PC-3 (cell line): ENCODE data around the gene STX18. TPM values are rescaled to one million over a fixed set of nuclear protein-coding genes. Genes with fewer than 3 reads are reported as not detected.

Experiments
- ATAC-seq: fragments of 200-7000 bp; cut with Tn5 transposase; 2 replicates; pipeline ENCODE4 v1.9.1; 2020; ENCODE audit warnings: mild to moderate bottlenecking, moderate library complexity
- BruUV-seq: library from RNA; stranded (reverse); fragments of 400-500 nt; replicated peaks from 2 replicates; lab custom pipeline; 2021; lab: Mats Ljungman, UMichigan
- CTCF ChIA-PET: fragments of 300-600 bp; sonication (Branson Sonifier 250); formaldehyde crosslinking; loops from one replicate; lab custom pipeline; 2022; ENCODE audit warnings: antibody characterized with exemption; lab: Charles Lee
- POLR2A ChIA-PET: fragments of 300-600 bp; sonication (Branson Sonifier 250); formaldehyde crosslinking; loops from one replicate; lab custom pipeline; 2022; ENCODE audit warnings: antibody characterized with exemption; ENCODE audit not compliant: unreplicated experiment; lab: Charles Lee
- DNase-seq: peaks from one replicate; pipeline ENCODE4 v3.0.0-alpha.2; 2015
- H2AFZ ChIP-seq: fragments of 300-600 bp; sonication (generic); 2 replicates; pipeline ENCODE4 v1.6.0; 2016; ENCODE audit warnings: antibody characterized with exemption, low read length
- H3F3A ChIP-seq: fragments of 300-600 bp; sonication (generic); one replicate; pipeline ENCODE4 v1.6.0; 2017; ENCODE audit warnings: antibody characterized with exemption, low read length, control low read depth, mild to moderate bottlenecking; ENCODE audit not compliant: unreplicated experiment
- H3K27ac ChIP-seq: fragments of 300-600 bp; sonication (generic); 2 replicates; pipeline ENCODE4 v1.5.1; 2016; ENCODE audit warnings: mild to moderate bottlenecking, low read length
- H3K27me3 ChIP-seq: fragments of 300-600 bp; sonication (generic); 2 replicates; pipeline ENCODE4 v1.6.1; 2016; ENCODE audit warnings: low read length, mixed read lengths
- H3K36me3 ChIP-seq: fragments of 300-600 bp; sonication (generic); 2 replicates; pipeline ENCODE4 v1.6.1; 2016; ENCODE audit warnings: low read depth, mixed run types, low read length, mixed read lengths
- H3K4me1 ChIP-seq: fragments of 300-600 bp; sonication (generic); 2 replicates; pipeline ENCODE4 v1.5.1; 2016; ENCODE audit warnings: low read length; ENCODE audit not compliant: insufficient read depth
- H3K4me2 ChIP-seq: fragments of 300-600 bp; sonication (generic); 2 replicates; pipeline ENCODE4 v1.6.0; 2016; ENCODE audit warnings: low read length
- H3K4me3 ChIP-seq: fragments of 300-600 bp; sonication (generic); 2 replicates; pipeline ENCODE4 v1.5.1; 2016; ENCODE audit warnings: mild to moderate bottlenecking, low read length, mixed read lengths
- H3K79me2 ChIP-seq: fragments of 300-600 bp; sonication (generic); 2 replicates; pipeline ENCODE4 v1.6.1; 2017; ENCODE audit warnings: low read length, mixed read lengths
- H3K9ac ChIP-seq: fragments of 300-600 bp; sonication (generic); 2 replicates; pipeline ENCODE4 v1.6.0; 2016; ENCODE audit warnings: mild to moderate bottlenecking, low read length
- H3K9me2 ChIP-seq: fragments of 300-600 bp; sonication (generic); replicated peaks from 2 replicates; pipeline ENCODE4 v1.6.1; 2016; ENCODE audit warnings: mixed run types, low read length, mixed read lengths
- H3K9me3 ChIP-seq: fragments of 300-600 bp; sonication (generic); 2 replicates; pipeline ENCODE4 v1.6.1; 2016; ENCODE audit warnings: low read length, mixed read lengths
- H4K20me1 ChIP-seq: fragments of 300-600 bp; sonication (generic); 2 replicates; pipeline ENCODE4 v1.6.1; 2016; ENCODE audit warnings: low read length, mixed read lengths
- EZH2 ChIP-seq: fragments of 300-600 bp; sonication (generic); IDR thresholded peaks from one replicate; pipeline ENCODE4 v1.6.1; 2017; ENCODE audit warnings: antibody characterized with exemption, mild to moderate bottlenecking, low read length; ENCODE audit not compliant: unreplicated experiment
- EZH2phosphoT487 ChIP-seq: fragments of 300-600 bp; sonication (generic); IDR thresholded peaks from 2 replicates; pipeline ENCODE4 v1.6.1; 2018; ENCODE audit warnings: mild to moderate bottlenecking, antibody characterized with exemption, low read length, borderline replicate concordance
- intact Hi-C: fragments of 100-400 bp; cut with micrococcal nuclease; formaldehyde crosslinking; loops from 2 replicates; pipeline ENCODE4 v1.9.0; 2023
- total RNA-seq: library from RNA; depleted of rRNA; stranded (reverse); fragments of >200 nt; gene quantifications from 2 replicates; pipeline ENCODE4 v1.2.3, GENCODE V29; 2014
- TF ChIP-seq, protein P1 (sequence below): fragments of 300-600 bp; sonication (generic); conservative IDR thresholded peaks from 2 replicates; pipeline ENCODE4 v1.5.1; 2017; ENCODE audit warnings: antibody characterized with exemption, low read depth, mild to moderate bottlenecking, low read length

Gene STX18
- total RNA-seq, 1 experiment from 2014 or later: 25.0 TPM

DNA sequence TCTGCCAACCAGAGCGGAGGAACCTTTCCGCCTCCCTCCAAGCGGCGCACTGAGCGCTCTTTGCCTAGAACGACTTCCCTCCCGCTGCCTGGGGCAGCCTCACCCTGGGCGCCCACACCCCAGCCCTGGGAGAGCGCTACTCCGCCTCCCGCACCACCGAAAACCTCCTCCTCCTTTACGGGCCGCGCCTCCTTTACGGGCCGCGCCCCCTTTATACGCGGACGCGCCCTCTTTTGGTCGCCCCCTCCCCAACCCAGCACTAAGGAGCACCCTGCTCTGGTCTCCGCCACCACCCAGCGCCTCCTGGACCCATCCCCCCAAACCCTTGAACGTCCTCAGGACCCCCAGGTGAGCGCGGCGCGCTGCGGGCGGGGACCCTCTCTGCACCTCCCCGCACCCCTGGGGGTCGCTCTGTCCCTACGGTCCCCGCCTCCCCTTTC, 155.5 kb downstream of the STX18 start:
- BruUV-seq: no TSS peak
- CTCF ChIA-PET: no interaction called here
- Histone ChIP-seq H3K27ac (no peak overlapping the region), H4K20me1 (no peaks in the 10 kb centered on the region), H3K4me3 (peak overlapping the region; percentile 24; the same call in 1 of the 2 replicates), H3F3A (no peaks in the 10 kb centered on the region), H3K36me3 (no peaks in the 10 kb centered on the region), H3K9me2 (no peaks in the 10 kb centered on the region), H3K27me3 (peaks cover 42% of the 10 kb centered on the region), H3K79me2 (no peaks in the 10 kb centered on the region), H3K4me1 (no peaks in the 10 kb centered on the region), H3K9me3 (no peaks in the 10 kb centered on the region), H2AFZ (no peak overlapping the region), H3K9ac (no peak overlapping the region), H3K4me2 (peak overlapping the region; percentile 31; the same call in 1 of the 2 replicates)
- intact Hi-C loops: no loop called here
- ATAC-seq: no peak
- POLR2A ChIA-PET: no interaction called here
- TF ChIP-seq, protein P1, sequence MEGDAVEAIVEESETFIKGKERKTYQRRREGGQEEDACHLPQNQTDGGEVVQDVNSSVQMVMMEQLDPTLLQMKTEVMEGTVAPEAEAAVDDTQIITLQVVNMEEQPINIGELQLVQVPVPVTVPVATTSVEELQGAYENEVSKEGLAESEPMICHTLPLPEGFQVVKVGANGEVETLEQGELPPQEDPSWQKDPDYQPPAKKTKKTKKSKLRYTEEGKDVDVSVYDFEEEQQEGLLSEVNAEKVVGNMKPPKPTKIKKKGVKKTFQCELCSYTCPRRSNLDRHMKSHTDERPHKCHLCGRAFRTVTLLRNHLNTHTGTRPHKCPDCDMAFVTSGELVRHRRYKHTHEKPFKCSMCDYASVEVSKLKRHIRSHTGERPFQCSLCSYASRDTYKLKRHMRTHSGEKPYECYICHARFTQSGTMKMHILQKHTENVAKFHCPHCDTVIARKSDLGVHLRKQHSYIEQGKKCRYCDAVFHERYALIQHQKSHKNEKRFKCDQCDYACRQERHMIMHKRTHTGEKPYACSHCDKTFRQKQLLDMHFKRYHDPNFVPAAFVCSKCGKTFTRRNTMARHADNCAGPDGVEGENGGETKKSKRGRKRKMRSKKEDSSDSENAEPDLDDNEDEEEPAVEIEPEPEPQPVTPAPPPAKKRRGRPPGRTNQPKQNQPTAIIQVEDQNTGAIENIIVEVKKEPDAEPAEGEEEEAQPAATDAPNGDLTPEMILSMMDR: no peak
- TF ChIP-seq EZH2 (no peak), EZH2phosphoT487 (no peak)
- DNase-seq: no peak

DNA sequence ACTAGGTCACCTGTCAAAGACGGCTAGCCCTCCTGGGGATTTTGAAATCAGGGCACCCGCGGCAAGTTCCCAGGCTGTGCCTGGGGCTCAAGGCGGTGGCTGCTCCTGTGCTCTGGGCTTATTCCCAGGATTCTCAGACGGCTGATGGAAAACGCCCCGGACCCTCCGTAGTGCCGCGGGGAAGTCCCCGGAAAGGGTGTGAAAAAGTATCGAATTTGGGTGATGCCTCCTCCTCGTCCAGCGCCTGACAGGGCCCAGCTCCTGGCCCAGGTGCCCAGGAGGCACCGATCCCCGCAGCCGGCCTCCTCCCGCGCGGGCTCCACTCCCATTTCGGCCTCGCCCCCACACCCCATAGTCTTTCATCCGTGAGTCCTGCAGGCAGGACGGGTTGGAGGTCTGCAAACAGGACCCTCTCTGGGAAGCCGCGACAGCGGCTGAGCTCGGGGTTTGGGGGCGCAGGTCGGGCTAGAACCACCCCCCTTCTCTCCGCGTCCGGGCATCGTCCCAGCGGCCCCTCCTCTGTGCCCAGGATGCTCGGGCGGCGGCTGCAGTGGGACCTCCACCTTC, 156.0 kb downstream of the STX18 start:
- no peak overlapping the region for H3K27ac ChIP-seq
- no peak overlapping the region for H3K4me2 ChIP-seq
- H3K4me3 ChIP-seq: no peak overlapping the region
- H3K9me2 ChIP-seq: no peaks in the 10 kb centered on the region
- H3K9ac ChIP-seq: no peak overlapping the region
- peaks cover 42% of the 10 kb centered on the region for H3K27me3 ChIP-seq
- DNase-seq (no peak), ATAC-seq (no peak)
- TF ChIP-seq EZH2: no peak
- no peak for TF ChIP-seq EZH2phosphoT487
- TF ChIP-seq, protein P1: no peak
- ChIA-PET CTCF (no interaction called here), POLR2A (no interaction called here)
- H2AFZ ChIP-seq: no peak overlapping the region
- intact Hi-C loops: no loop called here
- no peaks in the 10 kb centered on the region for H3K4me1 ChIP-seq
- H4K20me1 ChIP-seq: no peaks in the 10 kb centered on the region
- H3K9me3 ChIP-seq: no peaks in the 10 kb centered on the region
- no peaks in the 10 kb centered on the region for H3K79me2 ChIP-seq
- no peaks in the 10 kb centered on the region for H3K36me3 ChIP-seq
- H3F3A ChIP-seq: no peaks in the 10 kb centered on the region
- no TSS peak for BruUV-seq

DNA sequence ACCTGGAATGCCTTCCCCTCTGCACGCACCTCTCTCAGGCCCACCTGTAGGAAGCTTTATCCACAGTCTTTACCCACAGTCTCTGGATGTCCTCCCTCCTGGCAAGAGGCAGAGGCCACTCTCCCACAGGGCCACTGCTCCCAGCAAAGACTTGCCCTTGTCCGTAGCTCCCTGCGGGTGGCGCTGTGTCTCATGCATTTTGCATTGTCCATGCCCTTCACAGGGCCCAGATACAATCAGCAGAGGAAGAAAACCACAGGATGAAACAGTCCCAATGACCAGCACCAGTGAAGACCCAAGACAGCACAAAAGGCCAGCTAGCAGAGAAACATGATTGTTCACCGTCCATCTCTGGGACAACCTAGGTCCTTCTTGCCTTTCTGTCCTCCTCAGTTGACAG, 157.0 kb downstream of the STX18 start:
- no peak overlapping the region for H3K4me2 ChIP-seq
- ChIA-PET POLR2A (no interaction called here), CTCF (no interaction called here)
- no peaks in the 10 kb centered on the region for H3K36me3 ChIP-seq
- H4K20me1 ChIP-seq: no peaks in the 10 kb centered on the region
- no peaks in the 10 kb centered on the region for H3K4me1 ChIP-seq
- no peaks in the 10 kb centered on the region for H3F3A ChIP-seq
- peak; percentile 16 for DNase-seq
- no peaks in the 10 kb centered on the region for H3K9me2 ChIP-seq
- TF ChIP-seq, protein P1: peak; percentile 55
- TF ChIP-seq EZH2phosphoT487 (no peak), EZH2 (no peak)
- intact Hi-C loops: no loop called here
- BruUV-seq: no TSS peak
- H2AFZ ChIP-seq: no peak overlapping the region
- H3K4me3 ChIP-seq: no peak overlapping the region
- no peak overlapping the region for H3K9ac ChIP-seq
- H3K27me3 ChIP-seq: peaks cover 42% of the 10 kb centered on the region
- no peaks in the 10 kb centered on the region for H3K79me2 ChIP-seq
- H3K9me3 ChIP-seq: no peaks in the 10 kb centered on the region
- ATAC-seq: no peak
- no peak overlapping the region for H3K27ac ChIP-seq
